ENCODE measurements around the gene CILP2.

DNA sequence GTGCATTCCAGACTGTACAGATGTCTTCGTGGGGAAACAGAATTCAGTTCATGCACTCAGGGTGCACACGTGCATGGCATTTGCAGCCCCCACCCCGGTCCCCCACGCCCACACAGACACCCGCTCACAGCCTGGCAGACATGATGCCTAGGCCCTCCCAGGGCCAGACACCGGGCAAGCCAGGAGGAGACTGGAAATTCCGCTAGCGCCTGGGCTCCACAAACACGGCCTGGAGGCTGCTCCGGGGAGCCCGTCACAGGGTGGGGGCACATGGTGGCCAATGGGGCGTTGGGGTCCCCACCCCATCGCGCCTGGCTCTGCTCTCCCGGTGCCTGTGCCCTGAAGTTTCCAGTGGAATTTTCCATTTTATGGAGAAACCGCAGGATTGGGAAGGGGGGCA lies 3.6 kb downstream of the CILP2 start:
- TF ChIP-seq EZH2 (IDR thresholded peaks at IDR 0.05; ENCODE audit: insufficient read depth, poor library complexity, severe bottlenecking) (no peak), EZH2phosphoT487 (IDR thresholded peaks at IDR 0.05; ENCODE audit: insufficient read depth, low read depth) (no peak)

Measured in GM23248 (cell line).